Adrenal gland (tissue), 5 donors: ENCODE data around the gene POGK.

Experiments used
- CTCF ChIP-seq, 6 experiments: fragments of 450-650 bp in 4 of 6; fragments of 200-600 bp in 2 of 6; sonication (generic) in 1 of 6; IDR thresholded peaks; 1 replicate in 5 of 6; 2 replicates in 1 of 6; pipeline versions ENCODE4 v1.5.1 to v1.8.0; 2016 to 2021; ENCODE audit warnings: antibody characterized with exemption in 6 of 6, mild to moderate bottlenecking in 2 of 6, moderate library complexity in 1 of 6
- POLR2A ChIP-seq, 2 donors: fragments of 450-650 bp; IDR thresholded peaks; one replicate each; pipeline ENCODE4 v1.6.1; 2017; ENCODE audit warnings: antibody characterized with exemption in 2 of 2, mild to moderate bottlenecking in 2 of 2, moderate library complexity in 1 of 2
- donor health status: DM: no; HTN: no; CAD: no.

GRCh38 chr1:166849135-166849534, 9.9 kb downstream of the POGK start:
- TF ChIP-seq POLR2A (IDR thresholded peaks at IDR 0.05) (no peak), CTCF (IDR thresholded peaks at IDR 0.05) (no peak)
